ENCODE data around the gene MRI1. TPM values are rescaled to one million over a fixed set of nuclear protein-coding genes. Genes with fewer than 3 reads are reported as not detected.

Gene MRI1
- total RNA-seq, 1 experiment from 2014 or later, result 29.9 TPM

DNA sequence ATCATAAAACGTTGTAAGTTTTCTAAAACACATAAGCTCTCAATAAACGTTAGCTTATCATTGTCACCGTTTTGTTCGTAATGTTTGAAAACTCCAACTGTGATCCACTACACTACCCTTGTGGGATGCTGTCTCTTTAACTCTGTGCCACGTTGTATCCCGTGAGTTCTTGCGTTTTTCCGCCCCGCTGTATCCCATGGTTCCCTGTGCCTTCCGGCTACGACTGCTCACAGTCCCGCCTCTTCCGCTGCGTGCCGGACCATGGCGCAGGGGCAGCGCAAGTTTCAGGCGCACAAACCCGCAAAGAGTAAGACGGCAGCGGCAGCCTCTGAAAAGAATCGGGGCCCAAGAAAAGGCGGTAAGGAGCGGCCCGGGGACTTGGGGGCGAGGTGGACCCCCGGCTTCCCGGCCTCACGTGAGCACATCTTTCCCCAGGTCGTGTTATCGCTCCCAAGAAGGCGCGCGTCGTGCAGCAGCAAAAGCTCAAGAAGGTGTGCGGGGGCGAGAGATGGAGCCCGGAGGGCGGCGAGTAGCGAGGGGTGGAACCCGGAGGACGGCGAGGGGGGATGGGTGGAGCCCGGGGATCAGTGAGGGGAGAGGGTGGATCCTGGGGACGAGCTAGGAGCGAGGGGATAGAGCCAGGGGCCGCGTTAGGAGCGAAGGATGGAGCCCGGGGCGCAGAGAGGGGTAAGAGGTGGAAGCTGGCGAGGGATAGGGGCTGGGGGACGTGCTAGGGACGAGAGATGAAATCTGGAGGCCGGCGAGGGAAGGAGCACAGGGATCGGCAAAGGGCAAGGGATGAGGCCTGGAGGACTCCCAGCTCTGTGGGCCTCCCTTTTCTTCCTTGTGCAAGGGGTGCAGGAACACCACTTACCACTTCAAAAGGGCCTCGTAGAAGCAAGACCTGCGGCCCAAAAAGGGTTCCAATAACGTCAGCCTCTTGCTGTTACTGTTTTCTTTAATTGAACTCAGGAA, 10.2 kb downstream of the MRI1 start, which contains the start of gene C19orf53 (continued):
- TF ChIP-seq FOXP4 (CRISPR knock-in tag; IDR thresholded peaks at IDR 0.05) (peak; percentile 76; the same call in 1 of the 2 replicates), USF2 (CRISPR knock-in tag; IDR thresholded peaks at IDR 0.05) (peak; percentile 32; the same call in 1 of the 2 replicates), NFE2L1 (CRISPR knock-in tag; IDR thresholded peaks at IDR 0.05) (no peak), ATF6 (CRISPR knock-in tag; IDR thresholded peaks at IDR 0.05) (no peak), ESRRA (CRISPR knock-in tag; IDR thresholded peaks at IDR 0.05; ENCODE audit: borderline replicate concordance) (no peak), OVOL2 (CRISPR knock-in tag; IDR thresholded peaks at IDR 0.05; ENCODE audit: borderline replicate concordance) (no peak), JUN (CRISPR knock-in tag; IDR thresholded peaks at IDR 0.05) (0 out of 2 replicates have a peak, but pooled peaks have one; percentile 55), SMAD3 (CRISPR knock-in tag; IDR thresholded peaks at IDR 0.05; ENCODE audit: borderline replicate concordance) (peak; percentile 75; the same call in 1 of the 2 replicates), FOXP1 (CRISPR knock-in tag; IDR thresholded peaks at IDR 0.05; ENCODE audit: borderline replicate concordance) (peak; percentile 41; the same call in 1 of the 2 replicates), IRF2 (CRISPR knock-in tag; IDR thresholded peaks at IDR 0.05; ENCODE audit: borderline replicate concordance, low read depth) (no peak), SP1 (CRISPR knock-in tag; conservative IDR thresholded peaks at IDR 0.05) (peak; percentile 100)
- TF ChIP-seq, protein P1, sequence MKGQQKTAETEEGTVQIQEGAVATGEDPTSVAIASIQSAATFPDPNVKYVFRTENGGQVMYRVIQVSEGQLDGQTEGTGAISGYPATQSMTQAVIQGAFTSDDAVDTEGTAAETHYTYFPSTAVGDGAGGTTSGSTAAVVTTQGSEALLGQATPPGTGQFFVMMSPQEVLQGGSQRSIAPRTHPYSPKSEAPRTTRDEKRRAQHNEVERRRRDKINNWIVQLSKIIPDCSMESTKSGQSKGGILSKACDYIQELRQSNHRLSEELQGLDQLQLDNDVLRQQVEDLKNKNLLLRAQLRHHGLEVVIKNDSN (CRISPR knock-in tag; IDR thresholded peaks at IDR 0.05), result peak; percentile 57; the same call in 1 of the 2 replicates

GRCh38 chr19:13778398-13778797, 14.1 kb downstream of the MRI1 start:
- no peak for DNase-seq (ENCODE audit: low spot score)
- peaks cover 20% of the 10 kb centered on the region for H3K4me1 Mint-ChIP-seq
- POLR2A ChIA-PET, result no interaction called here
- H3K4me3 Mint-ChIP-seq, result no peak overlapping the region
- CTCF ChIA-PET, result no interaction called here
- no peaks in the 10 kb centered on the region for H3K27me3 Mint-ChIP-seq (ENCODE audit: low read depth)
- no peaks in the 10 kb centered on the region for H3K9me3 Mint-ChIP-seq
- TF ChIP-seq ETV6 (CRISPR knock-in tag; IDR thresholded peaks at IDR 0.05) (no peak), ZNF232 (CRISPR knock-in tag; IDR thresholded peaks at IDR 0.05) (no peak), ATF1 (CRISPR knock-in tag; IDR thresholded peaks at IDR 0.05) (no peak), E2F1 (CRISPR knock-in tag; IDR thresholded peaks at IDR 0.05) (no peak)
- H3K27ac Mint-ChIP-seq, result no peak overlapping the region
- no peak for ATAC-seq
- H3K36me3 Mint-ChIP-seq, result peaks cover 26% of the 10 kb centered on the region
